WI38 (cell line): ENCODE data around the gene FAM168A.

Experiments used
- H3K4me3 ChIP-seq: 2 replicates; pipeline ENCODE4 v1.5.1; 2011; ENCODE audit warnings: low read depth, mild to moderate bottlenecking, control low read depth, low read length
- CTCF ChIP-seq: IDR thresholded peaks from 2 replicates; pipeline ENCODE4 v1.5.1; 2012; ENCODE audit warnings: low read depth, mild to moderate bottlenecking, control low read depth, low read length

Gene FAM168A

GRCh38 chr11:73398132-73398526 lies 199.8 kb downstream of the FAM168A start:
- TF ChIP-seq CTCF, result no peak
- H3K4me3 ChIP-seq, result no peak overlapping the region

GRCh38 chr11:73397468-73398131 lies 200.3 kb downstream of the FAM168A start:
- TF ChIP-seq CTCF, result no peak
- no peak overlapping the region for H3K4me3 ChIP-seq

GRCh38 chr11:73396985-73397384 lies 200.9 kb downstream of the FAM168A start:
- no peak for TF ChIP-seq CTCF
- no peak overlapping the region for H3K4me3 ChIP-seq

- no peak for TF ChIP-seq CTCF
- no peak overlapping the region for H3K4me3 ChIP-seq
These were observed 201.5 kb downstream of the FAM168A start for GRCh38 chr11:73396251-73396930.

GRCh38 chr11:73395297-73396208 lies 202.4 kb downstream of the FAM168A start:
- no peak overlapping the region for H3K4me3 ChIP-seq
- no peak for TF ChIP-seq CTCF

GRCh38 chr11:73394416-73395296 lies 203.3 kb downstream of the FAM168A start:
- no peak for TF ChIP-seq CTCF
- no peak overlapping the region for H3K4me3 ChIP-seq
